Right atrium auricular region (tissue), 2 donors: ENCODE data around the gene C20orf202. TPM values are rescaled to one million over a fixed set of nuclear protein-coding genes. Genes with fewer than 3 reads are reported as not detected.
A peak's percentile ranks its signal among the peaks of the same experiment; 100 is the strongest.

ENCODE experiments used
- DNase-seq: peaks from one replicate; pipeline ENCODE4 v3.0.0-alpha.2; 2019; ENCODE audit warnings: low spot score
- H3K27ac ChIP-seq, 2 donors: fragments of 200-600 bp; sonication (generic); 1 replicate in 1 of 2; 2 replicates in 1 of 2; pipeline ENCODE4 v1.5.1; 2016 to 2019
- H3K27me3 ChIP-seq, 2 donors: fragments of 200-600 bp; sonication (generic); one replicate each; pipeline versions ENCODE4 v1.5.1 to v1.6.0; 2017 to 2019
- H3K36me3 ChIP-seq: fragments of 200-600 bp; sonication (generic); one replicate; pipeline ENCODE4 v1.5.1; 2016
- H3K4me1 ChIP-seq, 2 donors: fragments of 200-600 bp; sonication (generic); one replicate each; pipeline versions ENCODE4 v1.5.1 to v1.6.0; 2017 to 2019
- H3K4me3 ChIP-seq, 2 donors: fragments of 200-600 bp; sonication (generic); 1 replicate in 1 of 2; 2 replicates in 1 of 2; pipeline ENCODE4 v1.5.1; 2017 to 2019; ENCODE audit warnings: mild to moderate bottlenecking in 1 of 2, moderate library complexity in 1 of 2
- H3K9me3 ChIP-seq, 2 donors: fragments of 200-600 bp; sonication (generic); one replicate each; pipeline ENCODE4 v1.5.1; 2019
- total RNA-seq, 2 donors: library from RNA; depleted of rRNA; stranded (reverse); fragments of >200 nt; gene quantifications; one replicate each; pipeline ENCODE4 v1.1.0, GENCODE V29; 2016
- TF ChIP-seq, protein P1 (sequence below), 2 donors: fragments of 200-600 bp; sonication (generic); IDR thresholded peaks; one replicate each; pipeline ENCODE4 v1.5.1; 2019; ENCODE audit warnings: antibody characterized with exemption in 2 of 2

The C20orf202 gene
- total RNA-seq, 2 donors from 2014 or later, result 0.20 TPM; not detected in 1

DNA sequence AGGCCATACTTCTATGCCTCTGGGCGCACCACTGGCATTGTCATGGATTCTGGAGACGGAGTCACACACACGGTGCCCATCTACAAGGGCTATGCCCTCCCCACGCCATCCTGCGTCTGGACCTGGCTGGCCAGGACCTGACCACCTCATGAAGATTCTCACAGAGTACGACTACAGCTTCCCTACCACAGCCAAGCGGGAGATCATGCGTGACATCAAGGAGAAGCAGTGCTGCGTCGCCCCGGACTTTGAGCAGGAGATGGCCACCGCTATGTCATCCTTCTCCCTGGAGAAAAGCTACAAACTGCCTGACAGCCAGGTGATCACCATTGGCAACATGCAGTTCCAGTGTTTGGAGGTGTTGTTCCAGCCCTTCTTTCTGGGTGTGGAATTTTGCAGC is 42.3 kb upstream of the C20orf202 start:
- TF ChIP-seq, protein P1, sequence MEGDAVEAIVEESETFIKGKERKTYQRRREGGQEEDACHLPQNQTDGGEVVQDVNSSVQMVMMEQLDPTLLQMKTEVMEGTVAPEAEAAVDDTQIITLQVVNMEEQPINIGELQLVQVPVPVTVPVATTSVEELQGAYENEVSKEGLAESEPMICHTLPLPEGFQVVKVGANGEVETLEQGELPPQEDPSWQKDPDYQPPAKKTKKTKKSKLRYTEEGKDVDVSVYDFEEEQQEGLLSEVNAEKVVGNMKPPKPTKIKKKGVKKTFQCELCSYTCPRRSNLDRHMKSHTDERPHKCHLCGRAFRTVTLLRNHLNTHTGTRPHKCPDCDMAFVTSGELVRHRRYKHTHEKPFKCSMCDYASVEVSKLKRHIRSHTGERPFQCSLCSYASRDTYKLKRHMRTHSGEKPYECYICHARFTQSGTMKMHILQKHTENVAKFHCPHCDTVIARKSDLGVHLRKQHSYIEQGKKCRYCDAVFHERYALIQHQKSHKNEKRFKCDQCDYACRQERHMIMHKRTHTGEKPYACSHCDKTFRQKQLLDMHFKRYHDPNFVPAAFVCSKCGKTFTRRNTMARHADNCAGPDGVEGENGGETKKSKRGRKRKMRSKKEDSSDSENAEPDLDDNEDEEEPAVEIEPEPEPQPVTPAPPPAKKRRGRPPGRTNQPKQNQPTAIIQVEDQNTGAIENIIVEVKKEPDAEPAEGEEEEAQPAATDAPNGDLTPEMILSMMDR (IDR thresholded peaks at IDR 0.05), result no peak
- H3K36me3 ChIP-seq, result peaks cover 43% of the 10 kb centered on the region
- no peak overlapping the region for H3K4me3 ChIP-seq
- no peak overlapping the region for H3K27ac ChIP-seq
- DNase-seq, result peak; percentile 54
- no peaks in the 10 kb centered on the region for H3K4me1 ChIP-seq
- H3K27me3 ChIP-seq, result no peaks in the 10 kb centered on the region
- H3K9me3 ChIP-seq, result no peaks in the 10 kb centered on the region

DNA sequence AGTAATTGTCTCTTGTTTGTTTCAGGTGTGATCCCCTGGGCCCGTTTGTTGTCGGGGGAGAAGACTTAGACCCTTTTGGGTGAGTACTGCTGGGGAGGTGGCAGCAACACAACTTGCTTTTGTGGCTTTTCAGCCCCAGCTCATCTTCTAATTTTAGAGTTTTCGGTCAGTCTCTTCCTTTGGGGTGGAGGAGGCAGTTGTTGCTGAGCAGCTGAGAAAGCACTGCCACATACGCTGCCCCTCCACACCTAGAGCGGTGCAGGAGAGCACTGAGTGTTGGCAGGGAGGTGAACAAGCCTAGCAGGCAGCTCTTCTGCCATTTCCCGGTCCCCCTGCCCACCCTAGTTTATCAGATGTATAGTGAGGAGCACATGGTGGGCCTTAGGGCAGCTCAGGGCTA is 40.1 kb upstream of the C20orf202 start:
- peaks cover 63% of the 10 kb centered on the region for H3K36me3 ChIP-seq
- H3K4me3 ChIP-seq, result no peak overlapping the region
- no peaks in the 10 kb centered on the region for H3K9me3 ChIP-seq
- no peak overlapping the region for H3K27ac ChIP-seq
- DNase-seq, result no peak
- no peaks in the 10 kb centered on the region for H3K27me3 ChIP-seq
- TF ChIP-seq, protein P1 (IDR thresholded peaks at IDR 0.05), result no peak
- no peaks in the 10 kb centered on the region for H3K4me1 ChIP-seq

DNA sequence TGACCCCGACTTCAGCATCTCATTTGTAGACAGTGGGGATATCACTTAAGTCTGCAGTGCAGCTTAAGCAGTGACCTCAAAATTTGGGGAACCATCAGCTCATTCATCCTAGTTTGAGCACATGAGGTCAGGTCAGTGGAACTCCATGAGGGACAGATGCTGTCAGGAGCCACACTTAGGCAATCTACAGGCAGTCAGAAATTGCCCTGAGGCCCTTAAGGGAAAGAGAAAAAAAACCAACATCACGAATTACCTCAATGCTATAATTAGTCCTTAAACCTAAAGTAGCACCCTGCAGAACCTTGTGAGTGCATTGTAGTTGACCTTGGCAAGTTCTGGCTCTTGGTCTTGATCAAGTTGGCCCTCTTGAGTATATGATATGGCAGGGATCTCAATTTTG is 39.6 kb upstream of the C20orf202 start:
- Histone ChIP-seq H3K4me3 (no peak overlapping the region), H3K9me3 (no peaks in the 10 kb centered on the region), H3K4me1 (no peaks in the 10 kb centered on the region), H3K36me3 (peaks cover 68% of the 10 kb centered on the region), H3K27ac (no peak overlapping the region), H3K27me3 (no peaks in the 10 kb centered on the region)
- no peak for DNase-seq
- TF ChIP-seq, protein P1 (IDR thresholded peaks at IDR 0.05), result no peak

DNA sequence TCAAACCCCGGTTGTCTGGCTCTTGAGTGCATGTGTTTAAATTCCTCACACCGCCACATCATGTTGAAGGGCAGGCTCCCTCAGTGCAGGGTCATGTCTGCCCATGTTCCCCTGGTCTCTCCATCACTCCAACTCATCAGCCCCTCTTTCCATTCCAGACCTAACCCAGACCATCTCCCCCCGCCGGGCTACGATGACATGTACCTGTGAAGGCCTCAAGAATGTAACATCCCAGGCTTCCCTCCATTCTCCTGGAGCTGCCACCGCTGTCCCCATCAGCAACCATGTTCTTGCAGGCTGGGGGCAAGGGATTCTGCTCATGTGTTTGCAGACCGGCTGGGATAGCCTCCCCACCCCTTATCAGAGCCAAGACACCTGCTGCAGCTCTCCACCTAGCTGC is 38.4 kb upstream of the C20orf202 start:
- no peak for DNase-seq
- TF ChIP-seq, protein P1 (IDR thresholded peaks at IDR 0.05), result no peak
- Histone ChIP-seq H3K27ac (no peak overlapping the region), H3K27me3 (no peaks in the 10 kb centered on the region), H3K9me3 (no peaks in the 10 kb centered on the region), H3K4me3 (no peak overlapping the region), H3K4me1 (no peaks in the 10 kb centered on the region), H3K36me3 (peaks cover 80% of the 10 kb centered on the region)

DNA sequence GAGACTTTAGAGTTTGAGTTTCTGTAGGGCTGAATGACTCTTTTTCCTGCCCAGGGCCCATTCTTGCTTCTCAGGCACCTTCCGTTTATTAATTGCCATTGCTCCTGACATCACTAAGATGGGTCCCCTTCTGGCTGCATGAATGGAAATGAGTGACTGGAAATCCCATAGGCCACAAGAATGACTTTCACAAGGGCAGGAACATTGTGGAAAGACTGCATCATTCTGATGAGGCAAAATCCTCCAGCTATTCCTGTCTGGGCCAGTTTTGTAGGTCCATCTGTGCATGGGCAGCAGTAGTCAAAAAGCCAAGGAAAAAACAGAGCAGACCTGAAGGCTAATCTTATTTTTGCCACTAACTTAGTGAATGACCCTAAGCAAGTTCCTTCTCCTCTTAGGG is 37.7 kb upstream of the C20orf202 start:
- H3K27me3 ChIP-seq, result no peaks in the 10 kb centered on the region
- TF ChIP-seq, protein P1 (IDR thresholded peaks at IDR 0.05), result no peak
- no peak overlapping the region for H3K4me3 ChIP-seq
- peaks cover 85% of the 10 kb centered on the region for H3K36me3 ChIP-seq
- H3K4me1 ChIP-seq, result no peaks in the 10 kb centered on the region
- no peaks in the 10 kb centered on the region for H3K9me3 ChIP-seq
- H3K27ac ChIP-seq, result no peak overlapping the region
- no peak for DNase-seq

DNA sequence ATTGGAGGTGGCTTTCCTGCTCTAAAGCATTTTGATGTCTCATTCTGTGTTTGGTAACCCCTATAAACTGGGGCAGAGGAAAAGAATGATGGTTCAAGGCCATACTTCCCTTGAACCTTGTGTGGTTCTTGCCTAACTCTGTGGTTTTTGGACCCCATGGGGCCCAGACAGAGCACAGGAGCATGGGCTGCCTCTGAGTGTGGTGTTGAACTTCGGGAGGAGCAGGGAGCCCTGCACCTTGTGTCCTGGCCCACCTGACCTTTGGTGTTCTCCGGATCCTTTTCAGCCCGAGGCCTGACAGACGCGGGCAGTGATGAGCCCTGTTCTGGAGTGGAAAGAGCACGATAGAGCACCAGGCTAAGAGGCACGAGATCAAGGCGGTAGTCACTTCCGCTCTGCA is 37.3 kb upstream of the C20orf202 start:
- Histone ChIP-seq H3K36me3 (peaks cover 85% of the 10 kb centered on the region), H3K9me3 (no peaks in the 10 kb centered on the region), H3K27ac (no peak overlapping the region), H3K27me3 (no peaks in the 10 kb centered on the region), H3K4me3 (no peak overlapping the region), H3K4me1 (no peaks in the 10 kb centered on the region)
- TF ChIP-seq, protein P1 (IDR thresholded peaks at IDR 0.05), result no peak
- DNase-seq, result no peak
